Stimulated activated CD4-positive, alpha-beta T cell treated with anti-CD3 and anti-CD28 coated beads, Interleukin-12 subunit alpha, Interleukin-12 subunit beta, amount 100 ng/mL, for 4 hours (primary cell): ENCODE results near the gene STAT4.

Experiments
- DNase-seq: peaks from one replicate; pipeline ENCODE4 v3.0.0-alpha.2; 2020

STAT4 gene

DNA sequence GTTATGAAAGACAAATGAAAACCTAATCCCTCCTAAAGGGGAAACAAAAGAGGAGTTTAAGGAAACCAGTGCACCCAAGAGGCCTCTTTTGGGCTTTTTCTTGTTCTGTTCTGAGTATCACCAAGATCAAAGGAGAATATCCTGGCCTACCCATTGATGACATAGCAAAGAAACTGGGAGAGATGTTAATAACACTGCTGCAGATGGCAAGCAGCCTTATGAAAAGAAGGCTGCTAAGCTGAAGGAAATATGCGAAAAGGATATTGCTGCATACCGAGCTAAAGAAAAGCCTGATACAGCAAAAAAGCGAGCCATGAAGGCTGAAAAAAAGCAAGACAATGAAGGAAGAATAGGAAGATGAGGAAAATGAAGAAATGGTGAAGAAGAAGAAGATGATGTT, 23.6 kb upstream of the STAT4 start:
- no peak for DNase-seq

DNA sequence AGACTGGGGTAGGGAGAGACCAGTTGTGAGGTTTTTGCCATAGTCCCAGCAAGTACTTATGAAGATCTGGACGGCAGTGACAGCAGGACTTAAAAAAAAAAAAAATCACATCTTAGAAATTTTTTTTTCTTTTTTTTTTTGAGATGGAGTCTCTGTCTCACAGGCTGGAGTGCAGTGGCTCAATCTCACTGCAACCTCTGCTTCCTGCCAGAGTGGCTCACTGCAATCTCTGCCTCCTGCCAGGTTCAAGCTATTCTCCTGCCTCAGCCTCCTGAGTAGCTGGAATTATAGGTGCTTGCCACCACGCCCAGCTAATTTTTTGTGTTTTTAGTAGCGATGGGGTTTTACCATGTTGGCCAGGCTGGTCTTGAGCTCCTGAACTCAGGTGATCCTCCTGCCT, 22.4 kb upstream of the STAT4 start:
- DNase-seq: no peak

- DNase-seq: no peak
Observed at GRCh38 chr2:191171708-191172355, 21.0 kb upstream of the STAT4 start.

DNA sequence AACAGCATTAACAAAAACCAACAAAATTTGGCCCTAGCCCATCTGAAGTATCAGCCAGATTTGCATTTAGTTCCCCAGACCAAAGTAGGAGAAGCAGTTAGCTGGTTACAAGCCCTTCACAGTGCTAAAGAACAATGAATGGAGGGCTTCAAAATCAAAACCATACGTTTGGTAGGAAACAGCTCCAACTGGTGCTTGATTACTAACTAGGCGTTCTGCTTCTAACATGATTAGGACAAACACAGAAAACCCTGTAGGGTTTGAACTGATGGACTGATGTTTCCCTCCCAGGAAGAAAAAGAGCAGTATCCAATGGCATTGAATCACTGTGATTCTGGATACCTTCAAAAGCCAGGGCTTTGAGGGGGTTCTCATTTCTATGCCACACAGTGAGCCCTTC, 20.5 kb upstream of the STAT4 start:
- no peak for DNase-seq

DNA sequence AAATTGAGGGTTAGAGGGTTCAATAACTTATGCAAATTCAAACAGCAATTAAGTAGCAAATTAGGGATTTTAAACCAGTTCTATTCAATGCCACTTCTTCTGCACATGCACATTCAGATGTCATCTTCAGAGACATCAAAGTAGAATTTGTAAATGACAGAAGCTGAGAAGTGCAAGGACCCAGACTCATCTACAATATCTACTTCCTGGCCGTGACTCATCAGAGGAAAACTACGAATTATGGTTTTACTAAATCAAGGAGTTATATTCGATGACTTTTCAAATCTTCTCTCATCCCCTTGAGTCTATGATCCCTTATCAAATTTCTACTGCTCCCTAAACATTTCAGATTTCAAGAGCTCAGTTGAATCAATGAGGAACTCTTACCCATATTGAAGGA, 20.0 kb upstream of the STAT4 start:
- DNase-seq: no peak

GRCh38 chr2:191170301-191170636, 19.5 kb upstream of the STAT4 start:
- DNase-seq: no peak

- DNase-seq: no peak
Observed at GRCh38 chr2:191169456-191170300, 18.9 kb upstream of the STAT4 start.

DNA sequence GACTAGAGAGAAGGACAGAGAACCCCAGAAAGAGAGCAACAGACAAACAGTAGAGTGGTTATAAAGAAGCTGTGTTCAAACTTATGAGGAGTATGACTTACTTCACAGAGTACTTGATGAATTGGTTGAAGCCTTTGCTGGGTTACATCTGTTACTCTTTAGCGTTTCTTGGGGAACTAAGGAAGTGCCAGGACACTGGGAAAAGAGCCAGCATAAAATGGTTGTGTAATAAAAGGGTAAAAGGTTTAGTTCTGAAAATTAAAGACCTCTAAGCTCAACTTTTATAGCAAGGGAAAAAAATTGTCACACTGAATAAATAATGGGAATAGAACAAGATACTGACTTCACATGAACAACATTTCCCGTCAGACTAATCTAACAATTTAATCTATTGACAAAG, 17.0 kb upstream of the STAT4 start:
- DNase-seq: no peak

GRCh38 chr2:191166756-191167445, 16.1 kb upstream of the STAT4 start:
- no peak for DNase-seq

DNA sequence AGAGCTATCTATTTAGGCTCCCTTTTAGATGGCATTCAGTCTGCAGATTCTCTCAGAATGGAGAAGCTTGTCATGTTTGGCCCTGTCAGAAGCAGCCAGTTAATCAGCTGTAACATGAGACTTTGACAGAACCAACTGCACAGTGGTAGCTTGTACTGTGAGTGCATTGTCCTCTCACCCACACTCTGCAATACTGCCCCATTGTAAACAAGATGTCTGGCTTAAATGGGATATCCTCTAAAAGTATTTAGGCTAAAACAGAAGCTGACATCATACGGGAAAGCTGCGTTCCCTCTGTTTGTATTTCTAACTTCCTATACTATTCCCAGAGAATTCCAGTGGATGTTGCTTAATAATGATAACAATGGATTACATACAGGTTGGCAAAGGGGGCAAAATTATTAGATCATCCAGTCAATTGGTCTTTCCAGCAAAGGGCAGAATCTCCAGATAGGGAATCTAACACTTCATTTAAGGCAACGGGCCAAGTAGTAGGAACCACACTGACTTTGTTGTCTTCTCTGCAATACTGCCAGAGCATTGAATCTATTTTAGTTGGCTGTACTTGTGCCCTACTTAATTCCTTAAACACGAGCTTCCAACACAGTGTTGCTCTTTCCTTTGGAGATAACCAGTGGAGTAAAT, 15.4 kb upstream of the STAT4 start:
- no peak for DNase-seq

GRCh38 chr2:191165176-191165643, 14.4 kb upstream of the STAT4 start:
- no peak for DNase-seq

DNA sequence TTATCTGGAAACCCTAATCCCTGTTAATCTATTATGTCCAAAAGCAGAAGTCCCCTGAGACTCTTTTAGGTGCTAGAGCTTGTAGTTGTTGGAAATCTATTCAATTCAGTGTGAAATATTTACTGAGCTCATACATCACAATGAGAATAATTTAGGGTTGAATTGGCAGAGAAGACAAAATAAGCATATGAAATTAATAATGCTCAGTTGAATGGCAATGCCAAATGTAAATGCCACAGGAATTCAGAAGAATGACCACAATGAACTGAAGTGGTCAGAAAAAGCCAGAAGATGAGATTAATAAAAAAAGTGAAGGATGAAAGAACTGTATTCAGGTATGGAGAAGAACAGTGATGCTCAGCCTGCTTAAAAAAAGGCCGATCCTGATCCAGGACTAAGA, 8.0 kb upstream of the STAT4 start:
- no peak for DNase-seq

- no peak for DNase-seq
Observed at GRCh38 chr2:191158193-191158592, 7.4 kb upstream of the STAT4 start.

DNA sequence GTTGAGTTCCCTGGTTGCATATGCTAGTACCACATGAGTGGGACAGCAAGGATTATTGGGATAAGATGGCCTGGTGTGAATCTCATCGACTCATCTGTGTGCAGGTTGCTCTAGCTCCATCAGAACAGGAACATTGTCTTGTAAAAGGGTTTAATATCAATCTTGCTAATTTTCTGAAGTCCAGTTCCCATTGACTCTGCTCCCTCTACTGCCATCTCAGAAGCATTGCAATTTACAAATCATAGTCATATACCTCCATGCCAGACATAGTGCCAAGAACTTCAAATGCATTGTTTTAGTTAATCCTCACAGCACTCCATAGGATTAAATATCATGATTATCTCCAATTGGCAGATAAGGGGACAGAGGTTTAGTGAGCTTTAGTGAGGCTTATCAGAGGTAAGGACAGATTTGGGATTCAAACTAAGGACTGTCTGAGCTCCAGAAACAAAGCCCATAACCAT, 4.8 kb upstream of the STAT4 start:
- no peak for DNase-seq

- no peak for DNase-seq
Observed at GRCh38 chr2:191153716-191154115, 2.9 kb upstream of the STAT4 start.

DNA sequence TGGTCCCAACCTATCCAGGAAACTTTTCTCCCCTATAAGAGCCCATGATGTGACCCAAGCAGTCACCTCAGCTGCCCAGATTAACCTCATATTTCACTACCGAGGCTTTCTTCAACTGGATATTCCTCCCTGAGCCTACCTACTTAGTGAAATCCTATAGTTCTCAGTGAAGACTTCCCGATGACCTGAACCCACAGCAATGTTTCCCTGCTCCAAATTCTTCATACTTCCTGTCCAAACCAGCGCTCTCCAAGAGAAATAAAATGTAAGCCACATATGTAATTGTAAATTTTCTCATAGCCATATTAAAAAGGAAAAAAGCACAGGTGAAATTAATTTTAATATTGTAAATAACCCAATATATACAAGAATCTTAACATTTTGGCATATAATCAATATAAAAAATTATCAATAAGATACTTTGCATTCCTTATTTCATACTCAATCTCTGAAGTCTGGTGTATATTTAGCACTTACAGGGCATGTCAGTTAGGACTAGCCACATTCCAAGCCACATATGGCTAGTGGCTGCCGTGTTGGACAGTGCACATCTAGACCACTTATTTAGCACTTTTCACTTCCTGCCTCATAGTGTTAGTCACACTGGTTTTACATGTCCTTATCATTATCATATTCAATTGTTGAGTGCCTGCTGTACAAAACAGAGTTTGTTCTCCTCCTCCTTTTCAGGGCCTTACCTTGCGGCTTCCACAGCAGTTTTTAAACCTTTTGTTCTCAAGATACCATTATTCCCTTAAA, 1.9 kb upstream of the STAT4 start:
- DNase-seq: no peak

- peak; percentile 12 for DNase-seq
Observed at GRCh38 chr2:191151331-191151730, 537 bp upstream of the STAT4 start.

DNA sequence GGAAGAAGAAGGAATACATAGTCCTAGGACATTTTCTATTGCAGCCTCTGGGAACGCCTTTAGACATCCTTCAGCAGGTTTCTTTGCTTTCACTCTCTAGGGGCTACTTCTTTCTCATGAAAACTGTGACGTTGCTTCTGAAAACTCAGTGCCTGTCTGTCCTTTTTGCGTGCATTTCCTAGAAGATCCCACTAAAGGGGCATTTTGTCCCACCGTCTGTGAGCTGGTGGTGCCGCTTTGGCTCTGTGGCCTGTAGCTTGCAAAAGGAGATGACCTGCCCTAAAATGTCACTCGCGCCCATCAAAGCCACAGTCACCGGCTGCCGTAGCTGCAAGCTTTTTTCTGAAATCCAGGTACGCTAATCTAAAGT, 579 bp downstream of the STAT4 start:
- DNase-seq: no peak

GRCh38 chr2:191149391-191149790, 1.4 kb downstream of the STAT4 start:
- no peak for DNase-seq

- no peak for DNase-seq
Observed at GRCh38 chr2:191148791-191149190, 2.0 kb downstream of the STAT4 start.

DNA sequence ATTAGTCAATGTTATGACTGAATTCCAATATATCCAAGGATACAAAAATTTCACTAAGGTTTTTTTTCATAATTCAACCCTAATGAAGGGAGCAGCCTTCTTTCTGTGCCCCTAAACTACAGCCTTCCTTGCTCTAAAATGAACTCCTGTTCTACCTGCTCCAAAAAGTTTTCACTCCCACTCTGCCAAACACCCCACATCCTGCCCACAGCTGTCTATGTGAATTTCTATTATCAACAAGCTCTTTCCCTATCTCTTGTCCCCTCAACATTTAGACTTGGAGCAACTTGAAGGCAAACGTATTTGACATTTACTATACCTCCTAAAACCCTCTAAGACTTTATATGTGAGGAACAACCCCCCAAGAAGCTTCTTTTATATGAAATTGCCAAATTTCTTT, 2.5 kb downstream of the STAT4 start:
- no peak for DNase-seq

- DNase-seq: no peak
Observed at GRCh38 chr2:191145769-191146471, 4.9 kb downstream of the STAT4 start.
